HG03039 (cell line): ENCODE data around the gene OPA3.

ENCODE experiments used
- ATAC-seq: cut with Tn5 transposase; IDR thresholded peaks from one replicate; pipeline ENCODE4 v1.9.1; 2021; ENCODE audit warnings: mild to moderate bottlenecking, moderate library complexity; ENCODE audit not compliant: unreplicated experiment

OPA3 gene

DNA sequence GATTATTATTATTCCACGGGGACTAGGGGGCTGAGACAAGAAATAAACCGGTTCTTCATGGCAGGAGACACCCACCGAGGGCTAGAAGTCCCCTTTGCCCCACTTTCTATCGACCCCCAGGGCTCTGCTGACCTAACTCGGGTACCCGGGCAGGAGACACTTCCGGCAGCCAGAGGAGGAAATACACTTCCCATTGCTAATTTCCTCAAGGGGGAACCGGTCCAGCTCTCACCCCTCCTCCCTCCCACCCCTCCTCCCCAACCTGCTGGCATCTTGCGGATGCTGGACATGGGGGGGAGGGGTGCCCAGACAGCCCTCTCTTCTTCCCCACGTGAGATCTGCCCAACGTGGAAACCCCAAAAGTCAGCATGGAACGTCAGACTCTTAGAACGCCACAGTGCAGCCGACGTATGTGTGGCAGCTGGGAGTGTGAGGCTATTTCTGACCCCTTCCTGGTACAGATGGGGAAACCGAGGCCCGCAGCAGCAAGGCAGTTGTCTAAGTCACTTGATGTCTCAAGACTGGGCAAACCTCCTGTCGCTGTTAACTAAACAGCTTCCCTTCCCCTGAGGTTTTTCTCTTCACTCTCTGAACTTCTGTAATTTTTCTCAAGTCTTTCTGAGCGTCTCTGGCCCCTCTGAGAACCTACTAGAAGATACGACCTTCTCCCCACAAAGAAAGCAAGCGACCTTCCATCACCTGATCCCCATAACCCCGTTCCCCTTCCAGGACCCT lies 13.8 kb upstream of the OPA3 start:
- ATAC-seq = no peak

DNA sequence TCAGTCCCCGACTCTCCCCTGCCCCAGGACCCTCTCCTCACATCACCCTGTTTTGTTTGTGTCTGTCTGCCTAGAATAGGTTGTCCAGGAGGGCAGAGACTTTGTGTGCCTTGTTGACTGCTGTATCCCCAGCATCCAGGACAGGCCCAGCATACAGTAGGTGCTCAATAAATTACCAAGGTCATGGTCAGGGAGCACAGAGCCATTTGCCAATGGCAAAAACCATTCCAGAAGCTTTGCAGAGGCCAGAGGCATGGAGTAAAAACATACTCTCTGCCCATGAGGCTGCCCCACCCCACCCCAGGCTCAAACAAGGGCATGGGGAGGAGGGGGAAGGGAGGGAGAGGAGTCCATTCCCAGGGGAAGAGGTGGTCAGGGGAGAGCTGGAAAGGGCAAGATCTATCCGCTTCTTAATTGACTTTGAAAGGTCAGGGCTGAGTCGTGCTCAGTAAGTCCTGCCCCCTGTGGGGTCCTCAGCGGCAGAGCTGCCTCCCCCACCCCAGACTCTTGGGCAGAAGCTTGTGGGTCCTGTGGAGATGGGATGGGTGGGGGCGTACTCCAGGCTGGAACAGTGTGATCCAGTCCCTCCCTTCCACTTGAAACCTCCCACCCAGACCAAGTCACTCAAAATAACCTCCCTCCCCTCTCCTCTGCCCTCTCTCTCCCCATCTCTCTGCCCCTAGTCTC lies 13.0 kb upstream of the OPA3 start:
- ATAC-seq = no peak

DNA sequence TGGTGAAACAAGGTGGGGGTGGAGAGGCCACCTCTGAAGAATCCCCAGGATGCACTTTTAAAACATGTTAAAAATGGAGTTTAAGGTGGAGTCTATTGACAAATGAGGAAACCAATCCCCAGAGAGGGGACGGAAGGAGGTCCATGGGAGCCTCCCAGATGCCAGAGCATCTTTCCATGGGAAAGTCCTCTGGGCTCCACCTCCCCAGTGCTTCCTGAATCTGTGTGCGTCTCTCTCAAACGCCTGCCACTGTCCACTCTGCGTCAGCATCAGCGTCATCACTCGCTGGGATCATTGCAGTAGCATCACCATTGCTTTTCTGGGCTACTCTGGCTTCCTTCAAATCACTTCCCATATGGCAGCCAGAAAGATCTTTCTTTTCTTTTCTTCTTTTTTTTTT lies 11.2 kb upstream of the OPA3 start:
- no peak for ATAC-seq

DNA sequence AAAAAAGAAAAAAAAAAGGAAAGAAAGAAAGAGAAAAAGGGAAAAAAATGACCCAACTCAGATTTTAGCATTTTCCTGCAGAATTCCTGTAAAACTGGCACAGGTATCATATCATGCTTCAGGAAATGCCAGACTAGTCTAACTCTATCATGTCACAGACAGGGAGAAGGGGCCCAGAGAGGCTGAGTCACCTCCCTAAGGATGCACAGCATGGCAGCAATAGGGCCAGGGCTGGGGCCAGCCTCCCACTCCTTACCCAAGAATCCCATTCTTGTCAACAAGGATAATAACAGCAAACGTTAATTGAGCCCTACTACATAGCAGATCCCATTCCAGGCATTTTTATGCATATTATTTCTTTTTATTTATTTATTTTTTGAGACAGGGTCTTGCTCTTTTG lies 8.9 kb upstream of the OPA3 start:
- ATAC-seq = no peak

DNA sequence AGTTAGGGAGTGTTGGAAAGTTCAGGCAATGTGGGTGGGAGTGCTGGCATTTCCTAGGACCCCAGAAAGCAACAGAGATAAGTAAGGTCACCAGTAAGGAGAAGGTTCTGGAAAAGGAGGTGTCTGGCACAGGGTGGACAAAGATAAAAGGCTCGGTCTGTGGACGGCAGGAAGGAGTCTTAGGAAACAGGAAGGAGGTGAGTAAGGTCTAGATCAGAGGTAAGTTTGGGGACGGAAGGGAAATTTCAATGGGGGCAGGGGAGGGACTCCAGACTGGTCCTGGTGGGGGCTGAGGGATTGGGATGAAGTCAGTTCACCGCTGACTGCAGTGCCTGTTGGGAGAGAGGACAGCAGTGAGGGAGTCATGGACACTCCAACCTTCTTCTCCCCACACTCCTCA lies 7.8 kb upstream of the OPA3 start:
- ATAC-seq = no peak

DNA sequence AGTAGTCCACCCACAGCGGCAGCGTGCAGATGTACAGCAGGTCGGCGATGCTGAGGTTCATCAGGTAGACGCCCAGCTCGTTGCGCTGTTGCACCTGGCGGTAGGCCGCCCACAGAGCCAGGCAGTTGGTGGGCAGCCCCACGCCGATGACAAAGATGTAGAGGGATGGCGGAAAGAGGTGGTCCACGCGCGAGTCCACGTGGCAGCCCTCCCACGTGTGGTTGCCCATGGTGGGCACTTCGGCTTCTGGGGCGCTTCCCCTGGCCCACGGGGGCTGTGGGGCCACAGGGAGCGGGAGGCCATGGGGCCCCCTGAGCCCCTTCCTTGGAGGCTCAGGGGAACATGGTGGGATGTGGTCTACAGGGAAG lies 7.0 kb upstream of the OPA3 start:
- no peak for ATAC-seq

DNA sequence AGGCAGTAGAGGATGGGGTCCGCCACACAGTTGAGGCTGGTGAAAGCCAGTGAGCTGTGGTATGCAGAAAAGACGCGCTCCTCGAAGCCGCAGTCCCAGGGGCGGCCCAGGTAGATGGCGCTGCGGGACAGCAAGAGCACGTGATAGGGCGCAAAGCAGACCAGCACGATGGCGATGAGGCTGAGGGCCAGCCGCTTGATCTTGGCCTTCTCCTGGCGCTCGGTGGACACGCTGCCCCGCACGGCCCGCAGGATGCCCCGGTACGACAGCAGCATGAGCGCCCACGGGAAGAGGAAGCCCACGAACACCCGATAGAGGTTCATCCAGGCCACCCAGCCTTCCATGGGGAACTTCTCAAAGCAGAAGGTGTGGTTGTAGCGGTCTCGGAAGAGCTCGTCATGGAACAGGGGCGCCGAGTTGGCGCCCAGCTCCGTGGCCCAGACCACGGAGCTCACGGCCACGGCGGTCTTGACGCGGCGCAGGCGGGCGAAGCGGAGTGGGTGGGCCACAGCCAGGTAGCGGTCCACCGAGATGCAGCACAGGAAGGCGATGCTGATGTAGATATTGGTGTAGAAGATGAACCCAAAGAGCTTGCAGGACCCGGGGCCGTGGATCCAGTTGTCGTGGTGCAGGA lies 6.5 kb upstream of the OPA3 start:
- no peak for ATAC-seq

DNA sequence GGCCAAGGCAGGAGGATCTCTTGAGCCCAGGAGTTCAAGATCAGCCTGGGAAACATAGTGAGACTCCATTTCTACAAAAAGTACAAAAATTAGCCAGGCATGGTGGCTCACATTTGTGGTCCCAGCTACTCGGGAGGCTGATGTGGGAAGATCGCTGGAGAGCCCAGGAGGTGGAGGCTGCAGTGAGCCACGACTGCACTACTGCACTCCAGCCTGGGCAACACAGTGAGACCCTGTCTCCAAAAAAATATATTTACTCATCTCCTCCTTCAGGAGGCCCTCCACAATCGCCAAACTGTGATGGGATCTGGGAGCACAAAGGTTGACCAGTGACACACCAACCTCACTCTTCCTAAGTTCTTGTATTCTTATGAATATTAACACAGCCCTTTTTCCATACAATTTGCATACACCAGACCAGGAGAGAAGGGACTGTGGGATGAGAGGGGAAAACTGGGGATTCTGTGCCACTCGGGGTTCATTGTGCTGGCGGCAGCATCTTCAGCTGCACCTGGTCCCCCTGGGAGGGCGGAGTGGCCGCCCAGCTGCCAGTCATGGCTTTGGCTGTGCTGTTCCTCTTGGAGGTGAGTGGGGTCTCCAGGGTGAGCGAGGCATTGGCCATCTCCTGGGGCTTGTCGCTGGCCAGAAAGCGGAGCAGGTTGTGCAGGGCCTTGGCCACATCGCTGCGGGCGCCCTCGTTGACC lies 5.8 kb upstream of the OPA3 start:
- no peak for ATAC-seq

DNA sequence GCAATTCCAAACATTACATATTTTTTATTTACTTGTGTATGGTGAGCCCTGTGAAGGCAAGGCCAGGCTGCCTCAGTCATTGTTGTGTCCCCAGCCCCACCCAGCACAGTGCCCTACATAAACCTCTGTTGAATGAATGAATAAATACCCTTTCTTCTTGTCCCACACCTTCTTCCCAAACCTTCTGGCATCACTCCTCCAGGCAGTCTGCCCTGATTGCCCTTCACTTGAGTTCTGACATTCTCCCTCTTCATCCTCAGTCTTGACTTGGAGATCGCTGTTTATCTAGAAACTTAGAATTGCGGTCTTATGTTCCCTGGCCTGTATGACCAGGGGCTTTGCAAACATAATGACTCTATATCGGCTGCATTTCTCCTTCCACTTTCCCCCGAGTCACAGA lies 5.2 kb upstream of the OPA3 start:
- ATAC-seq = no peak

DNA sequence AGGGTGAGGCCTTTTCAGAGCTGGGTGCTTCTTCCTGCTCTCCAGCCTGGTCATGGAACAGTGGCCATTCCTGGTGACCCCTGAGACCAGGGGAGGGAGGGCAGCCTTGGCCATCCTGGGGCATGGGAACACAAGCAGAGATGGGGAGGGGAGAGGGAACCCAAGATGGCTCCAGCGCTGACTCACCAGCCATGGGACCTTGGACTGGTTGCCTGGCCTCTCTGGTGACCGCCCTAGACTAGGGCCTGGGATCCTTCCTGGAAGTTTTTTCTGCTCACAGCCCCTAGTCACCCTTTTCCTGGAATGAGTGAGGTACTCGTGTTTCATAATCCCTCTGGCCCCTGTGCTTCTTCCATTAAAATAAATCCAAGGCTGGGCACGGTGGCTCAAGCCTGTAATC lies 3.3 kb upstream of the OPA3 start:
- no peak for ATAC-seq

DNA sequence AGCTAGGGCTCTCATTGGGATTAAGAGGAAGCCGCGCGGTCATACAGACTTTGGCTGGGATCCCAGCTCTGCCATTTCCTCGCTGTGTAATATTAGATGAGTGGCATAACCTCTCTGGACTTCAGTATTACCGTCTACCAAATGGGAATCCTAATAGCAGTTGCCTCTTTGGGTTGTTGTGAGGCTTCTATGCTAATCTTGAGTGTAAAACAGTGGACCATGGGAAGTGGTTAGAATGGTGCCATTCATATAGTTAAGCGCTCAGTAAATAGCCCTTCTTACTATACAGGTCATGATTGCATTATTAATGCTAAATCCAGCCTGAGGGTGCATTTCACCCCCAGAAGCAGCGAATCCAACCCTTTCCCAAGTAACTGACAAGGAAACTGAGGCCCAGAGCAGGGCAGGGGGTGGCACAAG lies 566 bp upstream of the OPA3 start:
- no peak for ATAC-seq

DNA sequence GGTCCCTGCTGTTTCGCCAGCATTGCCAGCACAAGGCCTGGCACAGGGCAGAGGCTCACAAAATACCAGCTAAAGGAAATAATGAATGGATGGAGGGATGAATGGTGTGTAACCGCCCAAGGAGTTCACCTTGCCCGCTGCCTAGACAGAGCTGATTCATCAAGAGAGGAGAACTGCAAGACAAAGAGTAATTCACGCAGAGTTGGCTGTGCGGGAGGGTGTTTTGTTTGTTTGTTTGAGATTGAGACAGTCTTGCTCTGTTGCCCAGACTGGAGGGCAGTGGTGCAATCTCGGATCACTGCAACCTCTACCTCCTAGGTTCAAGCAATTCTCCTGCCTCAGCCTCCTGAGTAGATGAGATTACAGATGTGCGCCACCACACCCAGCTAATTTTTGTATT lies 3.0 kb downstream of the OPA3 start:
- no peak for ATAC-seq

DNA sequence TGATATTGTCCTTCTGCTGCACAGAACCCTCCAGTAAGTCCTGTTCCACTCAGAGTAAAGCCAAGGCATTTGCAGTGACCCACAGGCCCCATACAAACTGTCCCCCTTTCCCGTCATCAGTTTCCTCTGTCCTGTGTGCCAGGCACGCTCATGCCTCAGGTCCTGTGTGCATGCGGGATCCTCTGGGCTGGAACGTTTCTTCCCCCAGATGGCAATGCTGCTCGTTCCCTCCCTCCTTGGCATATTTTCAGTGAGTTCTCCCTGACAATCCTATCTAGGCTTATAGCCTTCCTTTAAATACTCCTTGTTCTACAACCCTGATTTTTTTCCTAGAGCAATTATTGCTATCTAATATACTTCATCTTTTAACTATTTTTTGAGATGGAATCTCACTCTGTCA lies 5.7 kb downstream of the OPA3 start:
- no peak for ATAC-seq

DNA sequence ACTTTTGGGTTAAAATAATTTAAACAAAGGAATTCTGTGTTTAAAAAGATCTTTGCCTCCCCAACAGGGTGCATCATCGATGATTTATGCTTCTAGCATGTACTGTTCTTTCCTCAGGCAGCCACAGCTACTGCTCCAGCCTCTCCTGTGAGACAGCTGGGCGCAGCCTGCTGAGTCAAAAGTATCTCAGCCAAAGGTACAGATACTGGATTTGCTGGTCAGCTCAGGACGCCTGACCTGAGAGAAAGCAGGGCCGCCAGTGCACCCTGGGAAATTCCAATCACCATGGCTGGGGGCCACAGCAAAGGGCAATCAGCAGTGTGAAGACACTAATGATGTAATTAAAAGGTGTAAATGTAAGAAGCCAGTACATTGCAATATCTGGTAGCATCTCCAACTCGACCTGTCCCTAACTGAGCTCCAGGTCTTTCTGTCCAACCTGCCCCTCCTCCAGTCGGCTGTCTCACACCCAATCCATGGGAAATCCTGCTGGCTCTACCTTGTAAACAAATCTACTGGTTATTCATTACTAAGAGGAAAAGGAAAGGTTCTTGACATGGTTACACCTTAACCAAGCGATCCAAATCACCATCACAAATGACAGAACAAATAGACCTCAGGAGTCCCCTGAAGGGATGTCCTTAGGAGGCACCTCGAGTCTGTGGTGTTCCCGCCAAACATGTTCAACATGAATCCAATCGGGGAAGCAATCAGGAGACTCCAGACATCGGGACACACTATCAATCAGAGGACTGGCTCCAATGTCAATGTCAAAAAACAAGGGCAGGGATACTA lies 7.3 kb downstream of the OPA3 start:
- no peak for ATAC-seq

DNA sequence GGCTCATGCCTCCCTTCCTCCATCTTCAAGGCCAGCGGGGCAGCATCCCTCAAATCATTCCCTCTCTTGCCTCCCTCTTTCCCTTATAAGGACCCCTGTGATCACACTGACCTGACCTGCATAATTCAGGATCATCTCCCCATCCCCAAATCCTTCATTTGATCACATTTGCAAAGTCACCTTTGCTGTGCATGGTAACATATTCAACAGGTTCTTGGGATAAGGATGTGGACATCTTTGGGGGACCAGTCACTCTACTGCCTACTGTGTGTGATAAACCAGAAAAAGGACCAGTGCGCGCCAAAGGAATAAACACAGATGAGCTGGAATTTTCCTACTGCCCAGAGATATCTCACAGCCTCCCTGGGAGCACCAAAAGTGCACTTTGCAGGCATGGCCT lies 7.9 kb downstream of the OPA3 start:
- no peak for ATAC-seq

DNA sequence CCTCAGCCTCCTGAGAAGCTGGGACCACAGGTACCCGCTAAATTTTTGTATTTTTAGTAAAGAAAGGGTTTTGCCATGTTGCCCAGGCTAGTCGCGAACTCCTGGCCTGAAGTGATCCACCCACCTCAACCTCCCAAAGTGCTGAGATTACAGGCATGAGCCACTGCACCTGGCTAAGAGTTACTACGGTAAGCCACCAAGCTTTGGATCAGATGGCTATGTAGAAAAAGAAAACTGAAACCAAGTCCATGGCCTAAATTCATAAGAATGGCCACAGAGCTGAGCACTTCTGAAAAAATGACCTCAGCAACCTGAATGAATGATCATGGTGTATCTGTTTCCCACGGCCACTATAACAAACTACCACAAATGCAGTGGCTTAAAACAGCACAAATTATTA lies 9.4 kb downstream of the OPA3 start:
- no peak for ATAC-seq

DNA sequence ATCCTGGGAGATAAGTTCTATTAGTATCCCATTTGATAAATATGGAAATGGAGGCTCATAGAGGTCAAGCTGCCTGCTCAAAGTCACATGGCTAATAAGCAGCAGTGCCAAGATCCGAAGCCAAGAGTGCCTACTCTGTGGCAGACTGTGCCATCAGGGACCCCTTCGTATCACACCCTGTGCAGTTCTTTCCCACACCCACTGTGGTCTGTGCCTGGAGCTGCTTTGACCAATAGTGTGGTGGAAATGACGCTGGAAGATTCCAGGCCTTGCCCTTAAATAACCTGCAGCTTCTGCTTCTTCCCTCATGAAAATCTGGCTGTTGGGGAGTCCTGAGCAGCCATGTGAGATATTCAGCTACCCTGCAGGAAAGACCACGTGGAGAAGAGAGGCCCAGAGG lies 10.1 kb downstream of the OPA3 start:
- no peak for ATAC-seq

DNA sequence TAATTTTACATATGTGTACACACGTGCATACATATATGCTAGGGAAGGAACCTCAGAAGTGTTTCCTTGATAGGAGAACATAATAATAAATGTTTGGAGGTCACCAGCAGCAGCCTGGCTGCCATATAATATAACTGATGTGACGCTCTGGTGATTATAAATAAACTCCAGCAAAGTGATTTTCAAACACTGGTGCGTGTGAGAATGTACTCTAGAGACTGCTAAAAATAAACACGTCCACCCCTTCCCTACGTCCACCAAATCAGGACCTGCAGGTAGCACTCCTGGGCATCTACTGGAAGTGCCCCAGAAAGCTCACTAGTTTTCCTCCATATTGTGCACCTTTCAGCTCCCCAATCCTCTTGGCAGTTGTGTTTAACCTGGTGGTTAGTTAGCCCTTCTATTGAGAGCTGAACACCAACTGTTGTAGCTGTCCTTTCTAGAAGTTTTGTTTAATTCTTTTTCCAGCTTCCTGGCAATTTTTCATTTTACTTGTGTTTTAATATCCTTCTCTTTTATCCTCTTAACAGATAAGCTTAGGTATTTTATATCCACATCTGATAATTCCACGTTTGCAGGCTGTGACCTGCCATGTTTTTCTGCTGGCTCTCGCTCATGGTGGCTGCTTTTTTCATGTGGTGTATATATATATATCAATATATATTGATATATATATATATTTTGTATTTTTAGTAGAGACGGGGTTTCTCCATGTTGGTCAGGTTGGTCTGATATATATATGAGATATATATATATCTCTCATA lies 13.0 kb downstream of the OPA3 start:
- no peak for ATAC-seq

DNA sequence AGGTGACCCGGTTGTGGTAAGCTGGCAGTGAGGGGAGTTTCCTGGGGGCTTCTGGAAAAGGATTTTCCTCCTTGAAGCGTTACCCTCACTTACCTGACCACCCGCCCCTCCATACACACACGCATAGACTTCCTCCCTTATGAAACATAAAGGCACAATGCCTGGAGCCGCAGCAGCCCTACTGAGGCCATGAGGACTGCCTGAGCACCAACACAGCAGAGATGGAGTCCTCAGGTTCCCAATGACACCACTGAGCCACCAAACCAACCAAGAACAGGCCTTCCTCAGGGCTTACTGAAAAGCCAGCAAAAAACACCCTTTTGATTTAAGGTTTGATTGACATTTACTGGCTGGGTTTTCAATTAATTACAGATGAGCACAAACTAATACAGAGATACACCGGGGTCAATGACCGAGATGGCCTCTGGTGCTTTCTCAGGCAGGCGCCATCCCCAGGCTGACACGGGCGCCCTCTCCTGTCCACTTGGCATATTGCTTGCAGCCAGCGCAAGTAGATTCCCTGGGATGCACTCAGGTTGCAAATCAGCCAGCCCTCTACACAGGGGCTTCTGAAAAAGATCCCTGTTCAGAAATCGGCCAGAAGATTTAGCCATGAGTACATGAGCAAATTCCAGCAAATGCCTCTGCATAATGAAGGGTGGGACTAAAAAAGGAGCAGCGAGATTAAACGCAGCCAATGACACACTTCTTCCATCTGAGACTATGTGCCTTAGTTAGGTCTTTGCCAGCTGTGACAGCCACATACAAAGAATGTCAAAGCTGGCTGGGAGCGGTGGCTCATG lies 14.8 kb downstream of the OPA3 start:
- ATAC-seq = no peak
